Lung (tissue), 12 donors: ENCODE data around the gene RRP1. TPM values are rescaled to one million over a fixed set of nuclear protein-coding genes. Genes with fewer than 3 reads are reported as not detected.
A peak's percentile ranks its signal among the peaks of the same experiment; 100 is the strongest.
"Not testable (repeated sequence)": the region's sequence is repeated elsewhere in the genome, so short reads cannot be mapped to it uniquely, and the experiment has no call there.

Source experiments
- ATAC-seq: fragments of 200-7000 bp; cut with Tn5 transposase; one replicate; pipeline ENCODE4 v1.9.1; 2020; ENCODE audit warnings: moderate number of reproducible peaks; ENCODE audit not compliant: insufficient read depth, low FRiP score
- DNase-seq, 3 donors: peaks; one replicate each; pipeline ENCODE4 v3.0.0-alpha.2; 2013 to 2017
- H3K27ac ChIP-seq, 2 donors: one replicate each; pipeline ENCODE4 v1.5.1; 2013; ENCODE audit warnings: mild to moderate bottlenecking in 2 of 2, moderate library complexity in 2 of 2, control low read depth in 1 of 2, inconsistent platforms in 1 of 2, low read depth in 1 of 2, low read length in 1 of 2
- H3K27me3 ChIP-seq, 3 donors: one replicate each; pipeline ENCODE4 v1.5.1; 2013; ENCODE audit warnings: low read length in 2 of 3; ENCODE audit not compliant: control insufficient read depth in 3 of 3, insufficient read depth in 3 of 3
- H3K36me3 ChIP-seq, 4 donors: one replicate each; pipeline ENCODE4 v1.5.1; 2013; ENCODE audit warnings: low read length in 4 of 4, mild to moderate bottlenecking in 1 of 4, moderate library complexity in 1 of 4; ENCODE audit not compliant: control insufficient read depth in 4 of 4, insufficient read depth in 4 of 4
- H3K4me1 ChIP-seq, 5 donors: one replicate each; pipeline ENCODE4 v1.5.1; 2013; ENCODE audit warnings: low read length in 5 of 5, mild to moderate bottlenecking in 2 of 5, moderate library complexity in 1 of 5; ENCODE audit not compliant: control insufficient read depth in 5 of 5, insufficient read depth in 5 of 5
- H3K4me3 ChIP-seq: one replicate; pipeline ENCODE4 v1.5.1; 2013; ENCODE audit warnings: mild to moderate bottlenecking, control low read depth, moderate library complexity
- H3K9ac ChIP-seq, 2 donors: one replicate each; pipeline ENCODE4 v1.5.1; 2013; ENCODE audit warnings: low read length in 2 of 2, control low read depth in 1 of 2; ENCODE audit not compliant: insufficient read depth in 1 of 2
- H3K9me3 ChIP-seq, 4 donors: one replicate each; pipeline ENCODE4 v1.5.1; 2013; ENCODE audit warnings: low read length in 3 of 4, mild to moderate bottlenecking in 1 of 4, moderate library complexity in 1 of 4; ENCODE audit not compliant: control insufficient read depth in 4 of 4, insufficient read depth in 3 of 4
- WGBS, 2 donors: extraction: QIAGEN DNeasy Blood & Tissue Kit; methylation state at CpG; one replicate each; pipeline ENCODE4 v1.1.7; 2013; 5-methylcytosine and 5-hydroxymethylcytosine counted together
- polyA plus RNA-seq, 2 donors: library from polyadenylated mRNA; stranded (reverse); fragments of 200-250 nt; gene quantifications; one replicate each; pipeline ENCODE4 v1.2.1, GENCODE V29; 2013
- total RNA-seq, 2 donors: library from RNA; depleted of rRNA in 1 of 2; stranded (reverse); fragments of >200 nt in 1 of 2; gene quantifications; one replicate each; pipeline ENCODE4 v1.2.1, GENCODE V29; 2014 to 2021
- TF ChIP-seq, protein P1 (sequence below): IDR thresholded peaks from 2 replicates; pipeline ENCODE4 v1.5.1; 2012; ENCODE audit warnings: mild to moderate bottlenecking; ENCODE audit errors: control extremely low read depth, extremely low read depth
- donor health status: control.
- donor health status: control.
- donor health status: Bipolar disorder and iron deficiency.
- donor health status: healthy.
- donor health status: DM: yes; HTN: yes; CAD: no.

RRP1 gene
- total and polyA plus RNA-seq, 4 donors, result 15.8 to 26.7 (median 19.5) TPM

DNA sequence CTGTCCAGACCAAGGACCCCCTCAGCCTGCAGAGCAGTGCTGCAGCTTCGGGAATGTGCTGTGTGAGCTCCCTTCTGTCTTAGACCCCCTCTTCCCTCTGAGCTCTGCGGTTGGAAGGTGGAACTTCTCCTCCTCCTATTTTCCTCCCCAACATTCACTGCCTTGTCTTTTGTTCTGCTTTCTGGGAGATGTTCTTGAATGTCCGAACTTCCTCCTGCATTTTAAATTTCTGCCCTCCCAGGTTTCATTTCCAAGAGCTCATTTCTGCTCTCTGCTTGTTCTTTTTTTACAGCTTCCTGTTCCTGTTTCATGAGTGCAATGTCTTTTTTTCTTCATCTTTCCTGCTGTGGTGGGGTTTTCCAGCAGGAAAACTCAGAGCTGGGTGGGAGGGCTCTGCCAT, 29.3 kb downstream of the RRP1 start:
- H3K4me1 ChIP-seq, result peaks cover 0 to 4% (median 0%) of the 10 kb centered on the region in 5 donors
- WGBS, 2 donors, result 48 to 73% methylated on average over 3 of the region's 3 CpGs
- no peak for ATAC-seq
- peaks cover 0 to 7% (median 1%) of the 10 kb centered on the region in 4 donors for H3K9me3 ChIP-seq
- TF ChIP-seq, protein P1, sequence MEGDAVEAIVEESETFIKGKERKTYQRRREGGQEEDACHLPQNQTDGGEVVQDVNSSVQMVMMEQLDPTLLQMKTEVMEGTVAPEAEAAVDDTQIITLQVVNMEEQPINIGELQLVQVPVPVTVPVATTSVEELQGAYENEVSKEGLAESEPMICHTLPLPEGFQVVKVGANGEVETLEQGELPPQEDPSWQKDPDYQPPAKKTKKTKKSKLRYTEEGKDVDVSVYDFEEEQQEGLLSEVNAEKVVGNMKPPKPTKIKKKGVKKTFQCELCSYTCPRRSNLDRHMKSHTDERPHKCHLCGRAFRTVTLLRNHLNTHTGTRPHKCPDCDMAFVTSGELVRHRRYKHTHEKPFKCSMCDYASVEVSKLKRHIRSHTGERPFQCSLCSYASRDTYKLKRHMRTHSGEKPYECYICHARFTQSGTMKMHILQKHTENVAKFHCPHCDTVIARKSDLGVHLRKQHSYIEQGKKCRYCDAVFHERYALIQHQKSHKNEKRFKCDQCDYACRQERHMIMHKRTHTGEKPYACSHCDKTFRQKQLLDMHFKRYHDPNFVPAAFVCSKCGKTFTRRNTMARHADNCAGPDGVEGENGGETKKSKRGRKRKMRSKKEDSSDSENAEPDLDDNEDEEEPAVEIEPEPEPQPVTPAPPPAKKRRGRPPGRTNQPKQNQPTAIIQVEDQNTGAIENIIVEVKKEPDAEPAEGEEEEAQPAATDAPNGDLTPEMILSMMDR, result no peak
- no peaks in the 10 kb centered on the region for H3K36me3 ChIP-seq
- DNase-seq, result no peak
- H3K9ac ChIP-seq, result no peak overlapping the region
- H3K27ac ChIP-seq, result no peak overlapping the region
- no peaks in the 10 kb centered on the region for H3K27me3 ChIP-seq
- no peak overlapping the region for H3K4me3 ChIP-seq

DNA sequence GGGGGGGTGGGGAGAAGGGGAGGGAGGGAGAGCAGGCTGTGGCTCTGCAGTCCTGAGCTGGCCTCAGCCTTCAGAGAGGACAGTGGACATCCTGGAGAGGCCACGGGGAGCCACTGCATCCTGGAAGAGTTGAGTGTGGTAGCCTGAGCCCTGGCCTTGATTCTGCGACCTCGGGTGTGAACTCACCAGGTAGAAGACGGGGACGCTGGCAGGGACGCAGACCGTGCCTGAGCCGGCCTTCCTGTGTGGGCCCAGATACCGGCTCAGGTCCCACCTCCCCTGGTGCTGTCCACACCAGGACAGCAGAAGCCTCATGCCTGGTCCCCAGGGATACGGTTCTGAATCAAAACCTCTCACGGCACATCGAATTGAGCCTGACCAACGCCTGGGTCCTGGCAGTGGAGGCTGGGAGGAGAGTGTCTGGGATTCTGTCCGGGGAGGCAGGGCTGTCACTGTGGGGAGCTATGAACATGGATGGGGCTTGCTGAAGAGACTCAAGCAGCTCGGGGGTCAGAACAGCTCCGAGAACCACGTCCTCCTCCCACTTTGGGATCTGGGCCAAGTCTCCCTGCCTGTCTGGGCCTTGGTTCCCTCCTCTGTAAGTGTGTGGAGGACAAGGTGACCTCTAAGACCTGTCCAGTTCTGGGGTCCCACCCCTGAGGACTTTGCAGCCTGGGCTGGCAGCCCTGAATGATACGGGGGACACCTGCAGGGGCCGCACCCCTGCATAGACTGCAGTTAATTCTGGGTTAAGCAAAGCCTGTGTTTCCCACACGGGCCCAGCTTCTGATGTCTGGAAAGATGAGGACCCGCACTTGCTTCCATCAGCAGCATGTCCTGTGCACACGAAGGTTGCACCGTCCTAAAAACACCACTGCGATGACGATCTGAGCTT, 30.4 kb downstream of the RRP1 start:
- peaks cover 0 to 7% (median 1%) of the 10 kb centered on the region in 4 donors for H3K9me3 ChIP-seq
- TF ChIP-seq, protein P1, result no peak
- H3K4me1 ChIP-seq, result peaks cover 0 to 4% (median 0%) of the 10 kb centered on the region in 5 donors
- WGBS, 2 donors, result 93 to 96% methylated on average over 25 of the region's 25 CpGs
- no peaks in the 10 kb centered on the region for H3K27me3 ChIP-seq
- peak in 1 of 3 donors; percentile 7 for DNase-seq
- no peak overlapping the region for H3K4me3 ChIP-seq
- H3K27ac ChIP-seq, result no peak overlapping the region
- no peak overlapping the region for H3K9ac ChIP-seq
- ATAC-seq, result no peak
- H3K36me3 ChIP-seq, result no peaks in the 10 kb centered on the region

DNA sequence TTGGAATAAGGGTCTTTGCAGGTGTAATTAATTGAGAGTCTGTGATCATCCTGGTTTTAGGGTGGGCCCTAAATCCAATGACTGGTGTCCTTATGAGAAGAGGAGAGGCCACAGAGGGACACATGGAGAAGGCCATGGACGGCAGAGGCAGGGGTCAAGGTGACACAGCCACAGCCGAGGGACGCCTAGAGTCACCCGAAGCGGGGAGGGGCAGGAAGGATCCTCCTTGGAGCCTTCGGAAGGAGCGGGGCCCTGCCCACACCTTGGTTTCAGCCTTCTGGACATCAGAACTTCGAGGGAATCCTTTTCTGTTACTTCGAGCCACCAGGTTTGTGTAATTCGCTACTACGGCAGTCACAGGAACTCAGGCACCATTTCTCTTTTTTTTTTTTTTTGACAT, 31.1 kb downstream of the RRP1 start:
- TF ChIP-seq, protein P1, result no peak
- DNase-seq, result no peak
- 90 to 92% methylated on average over 11 of the region's 11 CpGs for WGBS, 2 donors
- Histone ChIP-seq H3K4me3 (no peak overlapping the region), H3K36me3 (no peaks in the 10 kb centered on the region), H3K9me3 (peaks cover 0 to 7% (median 1%) of the 10 kb centered on the region in 4 donors), H3K9ac (no peak overlapping the region), H3K27me3 (no peaks in the 10 kb centered on the region), H3K27ac (no peak overlapping the region), H3K4me1 (peaks cover 0 to 4% (median 0%) of the 10 kb centered on the region in 5 donors)
- no peak for ATAC-seq

DNA sequence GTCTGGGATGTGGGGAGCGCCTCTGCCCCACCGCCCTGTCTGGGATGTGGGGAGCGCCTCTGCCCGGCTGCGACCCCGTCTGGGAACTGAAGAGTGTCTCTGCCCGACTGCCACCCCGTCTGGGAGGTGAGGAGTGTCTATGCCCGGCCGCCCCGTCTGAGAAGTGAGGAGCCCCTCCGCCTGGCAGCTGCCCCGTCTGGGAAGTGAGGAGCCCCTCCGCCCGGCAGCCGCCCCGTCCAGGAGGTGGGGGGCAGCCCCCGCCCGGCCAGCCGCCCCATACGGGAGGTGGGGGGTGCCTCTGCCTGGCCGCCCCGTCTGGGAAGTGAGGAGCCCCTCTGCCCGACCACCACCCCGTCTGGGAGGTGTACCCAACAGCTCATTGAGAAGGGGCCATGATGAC, 32.8 kb downstream of the RRP1 start:
- H3K9ac ChIP-seq, H3K36me3 ChIP-seq, H3K4me3 ChIP-seq, ATAC-seq, H3K27me3 ChIP-seq, DNase-seq, H3K9me3 ChIP-seq, H3K27ac ChIP-seq, H3K4me1 ChIP-seq: not testable (repeated sequence)
- whole genome bisulfite sequencing, 2 donors, result 94 to 97% methylated on average over 23 to 25 of the region's 25 CpGs

DNA sequence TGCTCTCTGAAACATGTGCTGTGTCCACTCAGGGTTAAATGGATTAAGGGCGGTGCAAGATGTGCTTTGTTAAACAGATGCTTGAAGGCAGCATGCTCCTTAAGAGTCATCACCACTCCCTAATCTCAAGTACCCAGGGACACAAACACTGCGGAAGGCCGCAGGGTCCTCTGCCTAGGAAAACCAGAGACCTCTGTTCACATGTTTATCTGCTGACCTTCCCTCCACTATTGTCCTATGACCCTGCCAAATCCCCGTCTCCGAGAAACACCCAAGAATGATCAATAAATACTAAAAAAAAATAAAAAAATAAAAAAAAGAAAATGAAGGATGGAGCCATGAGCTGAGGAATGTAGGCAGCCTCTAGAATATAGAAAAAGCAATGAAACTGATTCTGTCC, 33.4 kb downstream of the RRP1 start:
- not testable (repeated sequence) for H3K36me3 ChIP-seq, H3K4me3 ChIP-seq, H3K9ac ChIP-seq, H3K9me3 ChIP-seq, H3K27me3 ChIP-seq, H3K4me1 ChIP-seq, H3K27ac ChIP-seq, DNase-seq, ATAC-seq
- WGBS, 2 donors, result 93% methylated on average over 2 of the region's 5 CpGs
